ENCODE measurements around the gene MVB12B. TPM values are rescaled to one million over a fixed set of nuclear protein-coding genes. Genes with fewer than 3 reads are reported as not detected.

MVB12B gene
- total and polyA plus RNA-seq, 8 donors, result 2.6 to 6.7 (median 4.0) TPM

- intact Hi-C loops (cut with DNase I), result no loop called here
- Histone ChIP-seq H3K4me3 (peak overlapping the region in 1 of 4 donors; percentile 10), H3K36me3 (no peaks in the 10 kb centered on the region), H3K4me1 (no peaks in the 10 kb centered on the region), H3K9me3 (no peaks in the 10 kb centered on the region), H3K27me3 (peaks cover 0 to 17% (median 6%) of the 10 kb centered on the region in 4 donors), H3K27ac (no peak overlapping the region)
- DNase-seq (peak in 3 of 6 donors; percentile 59 to 80 (median 75)), ATAC-seq (peak; percentile 35 to 87 (median 75)), FAIRE-seq (no peak)
- WGBS, 2 donors, result 9 to 10% methylated on average over 37 to 63 of the region's 63 CpGs
- TF ChIP-seq CTCF (IDR thresholded peaks at IDR 0.05), result peak in 2 of 4 donors; percentile 10 to 15
These were observed 187.6 kb downstream of the MVB12B start for GRCh38 chr9:126514037-126514821.

GRCh38 chr9:126515001-126515872 is 188.6 kb downstream of the MVB12B start:
- intact Hi-C loops (cut with DNase I), result no loop called here
- Histone ChIP-seq H3K4me1 (no peaks in the 10 kb centered on the region), H3K36me3 (no peaks in the 10 kb centered on the region), H3K27ac (no peak overlapping the region), H3K27me3 (peaks cover 0 to 23% (median 6%) of the 10 kb centered on the region in 4 donors), H3K9me3 (no peaks in the 10 kb centered on the region), H3K4me3 (no peak overlapping the region)
- FAIRE-seq (no peak), ATAC-seq (peak; percentile 27 to 74 (median 50)), DNase-seq (peak in 4 of 6 donors; percentile 35 to 71 (median 45))
- 35 to 42% methylated on average over 26 to 27 of the region's 27 CpGs for WGBS, 2 donors
- TF ChIP-seq CTCF (IDR thresholded peaks at IDR 0.05), result no peak

- no peaks in the 10 kb centered on the region for H3K4me1 ChIP-seq
- no peaks in the 10 kb centered on the region for H3K36me3 ChIP-seq
- H3K4me3 ChIP-seq, result no peak overlapping the region
- H3K9me3 ChIP-seq, result no peaks in the 10 kb centered on the region
- intact Hi-C loops (cut with DNase I), result no loop called here
- no peak for TF ChIP-seq CTCF (IDR thresholded peaks at IDR 0.05)
- WGBS, 2 donors, result 57 to 61% methylated on average over 14 of the region's 14 CpGs
- H3K27me3 ChIP-seq, result peaks cover 0 to 23% (median 6%) of the 10 kb centered on the region in 4 donors
- DNase-seq, result peak in 1 of 6 donors; percentile 39
- no peak overlapping the region for H3K27ac ChIP-seq
- ATAC-seq, result no peak
- no peak for FAIRE-seq
These were observed 189.4 kb downstream of the MVB12B start for GRCh38 chr9:126515873-126516505.

DNA sequence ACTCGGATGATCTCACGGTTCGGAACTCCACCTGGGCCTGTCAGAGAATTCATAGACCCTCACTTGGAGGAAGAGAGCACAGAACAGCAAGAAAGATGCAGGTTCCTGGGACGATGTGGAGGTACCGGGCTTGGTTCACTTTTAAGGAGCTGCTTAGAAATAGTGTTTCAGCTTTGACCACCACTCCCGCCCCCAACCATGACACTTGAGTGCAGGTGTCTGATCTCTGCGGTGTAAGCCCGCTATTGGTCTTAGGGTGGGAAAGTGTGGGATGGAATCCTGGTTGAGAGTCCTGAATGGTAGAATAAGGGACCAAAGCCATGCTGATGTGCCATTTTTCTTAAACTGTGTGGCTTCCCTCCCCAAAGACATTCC is 189.9 kb downstream of the MVB12B start:
- peak in 1 of 6 donors; percentile 31 for DNase-seq
- no peaks in the 10 kb centered on the region for H3K9me3 ChIP-seq
- 56 to 68% methylated on average over 8 of the region's 8 CpGs for WGBS, 2 donors
- TF ChIP-seq CTCF (IDR thresholded peaks at IDR 0.05), result no peak
- no peak for FAIRE-seq
- H3K27me3 ChIP-seq, result peaks cover 0 to 23% (median 6%) of the 10 kb centered on the region in 4 donors
- intact Hi-C loops (cut with DNase I), result no loop called here
- H3K36me3 ChIP-seq, result no peaks in the 10 kb centered on the region
- no peak overlapping the region for H3K4me3 ChIP-seq
- no peak overlapping the region for H3K27ac ChIP-seq
- H3K4me1 ChIP-seq, result no peaks in the 10 kb centered on the region
- ATAC-seq, result no peak
